HG03457 (cell line): ENCODE measurements around the gene BCLAF1.

Experiments
- ATAC-seq: cut with Tn5 transposase; IDR thresholded peaks from one replicate; pipeline ENCODE4 v1.9.1; 2021; ENCODE audit warnings: moderate number of reproducible peaks; ENCODE audit not compliant: unreplicated experiment

BCLAF1 gene

GRCh38 chr6:136289579-136290409, at the start of gene BCLAF1:
Gene BCLAF1 (minus strand): TSS chr6:136289846. CDS start chr6:136279866, 9,980 bp downstream.
- ATAC-seq, result peak; percentile 90

- no peak for ATAC-seq
Observed at GRCh38 chr6:136338486-136338885, 48.8 kb upstream of the BCLAF1 start.

- no peak for ATAC-seq
Observed at GRCh38 chr6:136337606-136338005, 48.0 kb upstream of the BCLAF1 start.

- no peak for ATAC-seq
Observed at GRCh38 chr6:136337121-136337520, 47.5 kb upstream of the BCLAF1 start.

GRCh38 chr6:136335736-136336363, 46.2 kb upstream of the BCLAF1 start:
- no peak for ATAC-seq

GRCh38 chr6:136334853-136335252, 45.2 kb upstream of the BCLAF1 start:
- no peak for ATAC-seq

GRCh38 chr6:136334465-136334846, 44.8 kb upstream of the BCLAF1 start:
- ATAC-seq, result no peak

- ATAC-seq, result no peak
Observed at GRCh38 chr6:136333824-136334464, 44.3 kb upstream of the BCLAF1 start.

- no peak for ATAC-seq
Observed at GRCh38 chr6:136331461-136331860, 41.8 kb upstream of the BCLAF1 start.

- ATAC-seq, result no peak
Observed at GRCh38 chr6:136330634-136331033, 41.0 kb upstream of the BCLAF1 start.

- ATAC-seq, result no peak
Observed at GRCh38 chr6:136326038-136326553, 36.5 kb upstream of the BCLAF1 start.

- ATAC-seq, result no peak
Observed at GRCh38 chr6:136324686-136325380, 35.2 kb upstream of the BCLAF1 start.

GRCh38 chr6:136323431-136324112, 33.9 kb upstream of the BCLAF1 start:
- ATAC-seq, result no peak

GRCh38 chr6:136319732-136320131, 30.1 kb upstream of the BCLAF1 start:
- ATAC-seq, result no peak

- no peak for ATAC-seq
Observed at GRCh38 chr6:136318676-136319075, 29.0 kb upstream of the BCLAF1 start.

GRCh38 chr6:136317971-136318370, 28.3 kb upstream of the BCLAF1 start:
- no peak for ATAC-seq

GRCh38 chr6:136317021-136317694, 27.5 kb upstream of the BCLAF1 start:
- ATAC-seq, result no peak

- no peak for ATAC-seq
Observed at GRCh38 chr6:136315594-136315993, 25.9 kb upstream of the BCLAF1 start.

GRCh38 chr6:136312975-136313374, 23.3 kb upstream of the BCLAF1 start:
- ATAC-seq, result no peak

GRCh38 chr6:136309729-136310311, 20.2 kb upstream of the BCLAF1 start:
- no peak for ATAC-seq
